Ovary (tissue), 9 donors: ENCODE measurements around the gene NUDT1. TPM values are rescaled to one million over a fixed set of nuclear protein-coding genes. Genes with fewer than 3 reads are reported as not detected.

Experiments
- DNase-seq, 5 donors: peaks; one replicate each; pipeline ENCODE4 v3.0.0-alpha.2; 2019 to 2020
- H3K27ac ChIP-seq, 2 donors: fragments of 200-600 bp; one replicate each; pipeline versions ENCODE4 v1.5.1 to v1.8.0; 2019 to 2022
- H3K27me3 ChIP-seq: fragments of 200-600 bp; one replicate; pipeline ENCODE4 v1.8.0; 2022
- H3K36me3 ChIP-seq: fragments of 200-600 bp; sonication (generic); one replicate; pipeline ENCODE4 v1.5.1; 2019
- H3K4me1 ChIP-seq: one replicate; pipeline ENCODE4 v1.8.1; 2013; ENCODE audit warnings: mild to moderate bottlenecking, moderate library complexity; ENCODE audit not compliant: insufficient read depth
- H3K4me3 ChIP-seq: fragments of 200-600 bp; sonication (generic); one replicate; pipeline ENCODE4 v1.5.1; 2017
- H3K9me3 ChIP-seq, 2 donors: fragments of 200-600 bp in 1 of 2; sonication (generic) in 1 of 2; one replicate each; pipeline versions ENCODE4 v1.5.1 to v1.8.1; 2013 to 2019; ENCODE audit warnings: mild to moderate bottlenecking in 1 of 2, moderate library complexity in 1 of 2
- EP300 ChIP-seq: sonication (generic); formaldehyde crosslinking; IDR thresholded peaks from one replicate; pipeline ENCODE4 v1.6.1; 2017; ENCODE audit warnings: antibody characterized with exemption
- POLR2A ChIP-seq: fragments of 450-650 bp; IDR thresholded peaks from one replicate; pipeline ENCODE4 v1.6.1; 2017; ENCODE audit warnings: antibody characterized with exemption, mild to moderate bottlenecking, moderate library complexity
- WGBS, 3 donors: extraction: QIAGEN DNeasy Blood & Tissue Kit in 1 of 3; methylation state at CpG; one replicate each; pipeline versions ENCODE4 v1.1.5 to v1.1.7; 2013 to 2017; 5-methylcytosine and 5-hydroxymethylcytosine counted together
- intact Hi-C, 4 donors: fragments of 100-400 bp; cut with DNase I; formaldehyde crosslinking; loops; one replicate each; pipeline versions ENCODE4 v1.11.0 to v1.15.1; 2022 to 2023
- polyA plus RNA-seq, 2 donors: library from polyadenylated mRNA; stranded (reverse); fragments of 200-250 nt in 1 of 2; fragments of 350-450 nt in 1 of 2; fragmentation: Illumina TruSeq in 1 of 2; extraction: RNeasy Lipid Tissue Mini Kit (QIAGEN cat#74804) in 1 of 2; gene quantifications; one replicate each; pipeline ENCODE4 v1.2.3, GENCODE V29; 2013 to 2014
- total RNA-seq, 7 donors: library from RNA; depleted of rRNA in 2 of 7; stranded (reverse); fragments of >200 nt in 2 of 7; fragmentation: NEBNext Ultra II Directional in 3 of 7; extraction: Animal tissue kit (Norgen Biotek cat#: 25700) in 3 of 7; gene quantifications; one replicate each; pipeline versions ENCODE4 v1.1.0 to v1.2.4, GENCODE V29; 2016 to 2023
- TF ChIP-seq, protein P1 (sequence below), 3 donors: fragments of 450-650 bp in 2 of 3; fragments of 200-600 bp in 1 of 3; IDR thresholded peaks; one replicate each; pipeline versions ENCODE4 v1.5.1 to v1.8.0; 2016 to 2022; ENCODE audit warnings: antibody characterized with exemption in 3 of 3, mild to moderate bottlenecking in 1 of 3
- donor health status: DM: no; HTN: no; CAD: no; lungs with moderate emphysema.
- donor health status: DM: no; HTN: no; CAD: no.
- donor health status: Bipolar disorder and iron deficiency.
- donor health status: DM: yes; HTN: yes; CAD: no.
- donor health status: DM: no; HTN: no; CAD: no.
- donor health status: DM: yes; HTN: yes; CAD: no.

NUDT1 gene
- total and polyA plus RNA-seq, 9 donors = 2.3 to 15.6 (median 9.1) TPM

DNA sequence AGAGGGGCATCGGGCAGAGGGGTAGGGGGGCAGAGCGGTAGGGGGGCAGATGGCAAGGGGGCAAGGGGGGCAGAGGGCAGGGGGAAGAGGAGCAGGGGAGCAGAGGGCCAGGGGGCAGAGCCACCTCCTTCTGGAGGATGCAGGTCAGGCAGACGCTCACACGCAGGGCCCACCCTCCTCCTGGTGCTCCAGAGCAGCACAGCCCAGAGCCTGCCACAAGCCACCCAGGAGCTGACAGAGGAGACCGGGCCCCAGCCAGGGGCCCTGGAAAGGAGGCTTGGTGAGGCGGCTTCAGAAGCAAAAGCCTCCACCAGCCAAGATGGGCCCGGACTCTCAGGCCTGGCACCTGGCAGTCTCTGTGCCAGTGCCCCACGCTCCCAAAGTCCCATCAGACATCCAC is 22.4 kb upstream of the NUDT1 start:
- no peak overlapping the region for H3K27ac ChIP-seq
- 92 to 94% (median 93%) methylated on average over 8 of the region's 8 CpGs for WGBS, 3 donors
- H3K4me1 ChIP-seq = no peaks in the 10 kb centered on the region
- no peak for DNase-seq
- H3K27me3 ChIP-seq = no peaks in the 10 kb centered on the region
- TF ChIP-seq, protein P1, sequence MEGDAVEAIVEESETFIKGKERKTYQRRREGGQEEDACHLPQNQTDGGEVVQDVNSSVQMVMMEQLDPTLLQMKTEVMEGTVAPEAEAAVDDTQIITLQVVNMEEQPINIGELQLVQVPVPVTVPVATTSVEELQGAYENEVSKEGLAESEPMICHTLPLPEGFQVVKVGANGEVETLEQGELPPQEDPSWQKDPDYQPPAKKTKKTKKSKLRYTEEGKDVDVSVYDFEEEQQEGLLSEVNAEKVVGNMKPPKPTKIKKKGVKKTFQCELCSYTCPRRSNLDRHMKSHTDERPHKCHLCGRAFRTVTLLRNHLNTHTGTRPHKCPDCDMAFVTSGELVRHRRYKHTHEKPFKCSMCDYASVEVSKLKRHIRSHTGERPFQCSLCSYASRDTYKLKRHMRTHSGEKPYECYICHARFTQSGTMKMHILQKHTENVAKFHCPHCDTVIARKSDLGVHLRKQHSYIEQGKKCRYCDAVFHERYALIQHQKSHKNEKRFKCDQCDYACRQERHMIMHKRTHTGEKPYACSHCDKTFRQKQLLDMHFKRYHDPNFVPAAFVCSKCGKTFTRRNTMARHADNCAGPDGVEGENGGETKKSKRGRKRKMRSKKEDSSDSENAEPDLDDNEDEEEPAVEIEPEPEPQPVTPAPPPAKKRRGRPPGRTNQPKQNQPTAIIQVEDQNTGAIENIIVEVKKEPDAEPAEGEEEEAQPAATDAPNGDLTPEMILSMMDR (IDR thresholded peaks at IDR 0.05) = no peak
- no peak for TF ChIP-seq EP300
- TF ChIP-seq POLR2A = no peak
- no peaks in the 10 kb centered on the region for H3K9me3 ChIP-seq
- intact Hi-C loops = loop anchor here in 2 of 4 donors (10.0 kb wide), 2 partner anchors 415 to 635 kb away; no protein-coding TSS in a partner anchor
- H3K36me3 ChIP-seq = no peaks in the 10 kb centered on the region
- no peak overlapping the region for H3K4me3 ChIP-seq

DNA sequence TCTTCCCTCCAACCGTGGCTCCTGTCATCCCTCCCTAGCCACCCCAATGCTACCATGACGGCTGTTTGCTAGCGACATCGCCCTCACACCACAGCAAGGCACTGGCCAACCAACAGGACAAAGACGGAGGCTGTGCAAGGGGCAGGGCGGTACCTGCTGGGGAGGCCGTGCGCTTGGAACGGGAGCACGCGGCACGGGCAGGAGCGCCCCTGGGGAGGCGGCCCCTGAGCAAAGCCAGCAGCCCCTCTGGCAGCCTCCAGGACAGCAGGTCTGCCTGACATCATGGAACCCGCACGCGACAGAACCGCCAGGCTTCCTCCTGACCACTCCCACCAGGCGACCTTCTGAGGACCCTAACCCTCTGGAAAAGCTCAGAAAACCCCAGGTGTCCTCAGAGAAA is 22.0 kb upstream of the NUDT1 start:
- intact Hi-C loops = no loop called here
- no peak for DNase-seq
- TF ChIP-seq EP300 = no peak
- TF ChIP-seq POLR2A = no peak
- TF ChIP-seq, protein P1 (IDR thresholded peaks at IDR 0.05) = no peak
- Histone ChIP-seq H3K36me3 (no peaks in the 10 kb centered on the region), H3K4me3 (no peak overlapping the region), H3K27me3 (no peaks in the 10 kb centered on the region), H3K27ac (no peak overlapping the region), H3K9me3 (no peaks in the 10 kb centered on the region), H3K4me1 (no peaks in the 10 kb centered on the region)
- 94 to 95% (median 95%) methylated on average over 19 of the region's 19 CpGs for WGBS, 3 donors

DNA sequence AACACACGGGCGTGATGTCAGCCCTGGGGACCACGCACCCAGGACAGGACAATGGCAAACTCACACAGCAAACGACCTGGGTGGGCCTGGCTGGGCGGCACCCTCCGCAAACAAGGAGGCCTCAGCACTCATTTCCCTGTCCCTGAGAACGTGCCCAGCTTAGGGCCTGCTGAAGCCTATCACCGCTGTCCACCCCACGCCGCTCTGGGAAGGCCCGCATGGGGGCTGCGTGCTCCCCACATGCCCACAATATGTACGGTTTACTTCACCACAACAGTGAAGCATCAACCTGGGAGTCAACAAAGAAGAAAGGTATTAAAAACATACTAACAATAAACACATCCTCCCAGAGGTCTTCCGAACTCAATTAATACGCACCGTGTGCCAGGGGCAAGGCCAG is 21.5 kb upstream of the NUDT1 start:
- Histone ChIP-seq H3K27me3 (no peaks in the 10 kb centered on the region), H3K4me3 (no peak overlapping the region), H3K4me1 (no peaks in the 10 kb centered on the region), H3K36me3 (no peaks in the 10 kb centered on the region), H3K9me3 (no peaks in the 10 kb centered on the region), H3K27ac (no peak overlapping the region)
- intact Hi-C loops = no loop called here
- 84 to 89% (median 87%) methylated on average over 16 of the region's 16 CpGs for WGBS, 3 donors
- no peak for DNase-seq
- TF ChIP-seq EP300 (no peak), POLR2A (no peak)
- TF ChIP-seq, protein P1 (IDR thresholded peaks at IDR 0.05) = no peak

DNA sequence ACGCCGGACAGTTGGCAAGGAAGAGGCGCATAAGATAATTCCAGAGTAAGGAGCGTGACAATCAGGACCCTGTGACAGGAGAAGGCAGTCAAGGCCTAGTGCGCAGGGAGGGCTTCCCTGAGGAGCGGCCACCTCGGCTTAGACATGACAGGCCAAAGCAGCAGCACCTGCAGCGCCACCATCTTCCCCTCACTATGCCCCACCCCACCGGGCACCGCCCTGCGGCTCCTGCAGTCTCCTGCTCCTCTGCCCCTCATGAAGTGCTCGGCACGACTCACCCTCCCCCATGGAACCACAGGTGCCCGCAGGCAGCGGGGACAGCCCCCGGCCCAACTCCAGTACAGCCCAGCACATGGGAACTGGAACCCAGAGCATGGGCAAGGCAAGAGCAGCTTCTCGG is 21.1 kb upstream of the NUDT1 start:
- 90 to 95% (median 93%) methylated on average over 17 of the region's 17 CpGs for WGBS, 3 donors
- intact Hi-C loops = no loop called here

More for the DNA sequence above, 21.1 kb upstream of the NUDT1 start:
- Histone ChIP-seq H3K9me3 (no peaks in the 10 kb centered on the region), H3K27ac (no peak overlapping the region), H3K36me3 (no peaks in the 10 kb centered on the region), H3K4me3 (no peak overlapping the region), H3K4me1 (no peaks in the 10 kb centered on the region), H3K27me3 (no peaks in the 10 kb centered on the region)
- TF ChIP-seq POLR2A (no peak), EP300 (no peak)
- TF ChIP-seq, protein P1 (IDR thresholded peaks at IDR 0.05) = no peak
- DNase-seq = no peak
